ENCODE measurements around the gene ING4.

The ING4 gene

GRCh38 chr12:6688543-6688998 is 25.7 kb upstream of the ING4 start:
- no peak for DNase-seq (ENCODE audit: low read depth)

GRCh38 chr12:6685814-6686213 is 22.9 kb upstream of the ING4 start:
- DNase-seq (ENCODE audit: low read depth): no peak

- no peak for DNase-seq (ENCODE audit: low read depth)
Measured at GRCh38 chr12:6684609-6685008, 21.7 kb upstream of the ING4 start.

GRCh38 chr12:6676962-6677361 is 14.0 kb upstream of the ING4 start:
- DNase-seq (ENCODE audit: low read depth): no peak

- DNase-seq (ENCODE audit: low read depth): no peak
Measured at GRCh38 chr12:6672143-6672542, 9.2 kb upstream of the ING4 start.

GRCh38 chr12:6667559-6668210 is 4.8 kb upstream of the ING4 start:
- DNase-seq (ENCODE audit: low read depth): no peak

GRCh38 chr12:6666211-6666610 is 3.3 kb upstream of the ING4 start:
- no peak for DNase-seq (ENCODE audit: low read depth)

- no peak for DNase-seq (ENCODE audit: low read depth)
Measured at GRCh38 chr12:6664902-6665301, 2.0 kb upstream of the ING4 start.

GRCh38 chr12:6662602-6662905 is 365 bp downstream of the ING4 start:
- no peak for DNase-seq (ENCODE audit: low read depth)

GRCh38 chr12:6653987-6654386 is 8.9 kb downstream of the ING4 start:
- no peak for DNase-seq (ENCODE audit: low read depth)

GRCh38 chr12:6653342-6653741 is 9.6 kb downstream of the ING4 start:
- no peak for DNase-seq (ENCODE audit: low read depth)

GRCh38 chr12:6652391-6652790 is 10.5 kb downstream of the ING4 start:
- no peak for DNase-seq (ENCODE audit: low read depth)

- DNase-seq (ENCODE audit: low read depth): no peak
Measured at GRCh38 chr12:6650832-6651231, 12.1 kb downstream of the ING4 start.

GRCh38 chr12:6647083-6647604 is 15.8 kb downstream of the ING4 start, which contains the start of gene ACRBP:
TSS of gene ACRBP (minus strand) at chr12:6647432. CDS start at chr12:6647366, 66 bp downstream.
- no peak for DNase-seq (ENCODE audit: low read depth)

GRCh38 chr12:6646276-6647082 is 16.4 kb downstream of the ING4 start:
- no peak for DNase-seq (ENCODE audit: low read depth)

GRCh38 chr12:6644903-6645302 is 18.0 kb downstream of the ING4 start:
- no peak for DNase-seq (ENCODE audit: low read depth)

- no peak for DNase-seq (ENCODE audit: low read depth)
Measured at GRCh38 chr12:6644257-6644596, 18.7 kb downstream of the ING4 start.

- no peak for DNase-seq (ENCODE audit: low read depth)
Measured at GRCh38 chr12:6643569-6644256, 19.2 kb downstream of the ING4 start.

GRCh38 chr12:6641131-6641530 is 21.8 kb downstream of the ING4 start:
- no peak for DNase-seq (ENCODE audit: low read depth)

- no peak for DNase-seq (ENCODE audit: low read depth)
Measured at GRCh38 chr12:6640497-6640896, 22.4 kb downstream of the ING4 start.

- DNase-seq (ENCODE audit: low read depth): no peak
Measured at GRCh38 chr12:6639151-6639801, 23.6 kb downstream of the ING4 start.

GRCh38 chr12:6638305-6638704 is 24.6 kb downstream of the ING4 start:
- no peak for DNase-seq (ENCODE audit: low read depth)
